ENCODE measurements around the gene PAMR1.

DNA sequence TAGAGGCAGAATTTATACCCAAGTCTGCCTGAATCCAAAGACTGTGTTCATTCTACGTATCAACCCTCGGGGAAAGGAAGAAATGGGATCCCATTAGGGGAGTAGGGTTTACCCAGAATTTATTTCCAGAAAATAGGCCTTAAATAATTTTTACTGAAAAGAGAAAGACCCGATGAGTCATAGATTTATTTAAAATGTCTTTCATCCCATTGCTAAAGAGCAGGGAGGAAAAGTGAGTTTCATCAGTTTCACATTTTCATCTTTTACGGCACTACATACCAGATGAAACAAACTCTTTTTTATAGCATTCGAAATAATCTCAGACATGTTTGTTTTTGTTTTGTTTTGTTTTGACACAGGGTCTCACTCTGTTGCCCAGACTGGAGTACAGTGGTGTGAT, 137.4 kb downstream of the PAMR1 start:
- no peak for TF ChIP-seq POLR2A (IDR thresholded peaks at IDR 0.05; ENCODE audit: low read depth, low read length)
- TF ChIP-seq TAF1 (IDR thresholded peaks at IDR 0.05; ENCODE audit: low read depth, low read length): no peak
- TF ChIP-seq POLR2AphosphoS5 (IDR thresholded peaks at IDR 0.05; ENCODE audit: low read depth, low read length): no peak
- TF ChIP-seq PAX5 (IDR thresholded peaks at IDR 0.05; ENCODE audit: insufficient read depth, low read length, severe bottlenecking): no peak

All from GM12891 (cell line).